Natural killer cell treated with Interleukin-12 subunit alpha and Interleukin-12 subunit beta and Interleukin-15 and Interleukin-18, amount 100 ng/mL, for 72 hours (primary cell): Measurements from ENCODE around the gene VPS18. TPM values are rescaled to one million over a fixed set of nuclear protein-coding genes. Genes with fewer than 3 reads are reported as not detected.
A peak's percentile ranks its signal among the peaks of the same experiment; 100 is the strongest.

Experiments used
- ATAC-seq, 2 donors: fragments of 150-1000 bp; cut with Tn5 transposase in 1 of 2; sonication (Bioruptor Pico), chemical (Tn5 transposase) in 1 of 2; 2 replicates each; pipeline ENCODE4 v1.10.0; 2021
- DNase-seq: peaks from one replicate; pipeline ENCODE4 v3.0.0; 2022; ENCODE audit warnings: low spot score
- H3K27ac Mint-ChIP-seq, 2 donors: 1 replicate in 1 of 2; 2 replicates in 1 of 2; pipeline ENCODE4 v1.8.0; 2022; ENCODE audit warnings: mixed read lengths in 2 of 2, mild to moderate bottlenecking in 1 of 2, moderate library complexity in 1 of 2
- H3K27me3 Mint-ChIP-seq, 2 donors: 1 replicate in 1 of 2; 2 replicates in 1 of 2; pipeline ENCODE4 v1.8.0; 2022; ENCODE audit warnings: mixed read lengths in 2 of 2
- H3K36me3 Mint-ChIP-seq: one replicate; pipeline ENCODE4 v1.8.0; 2022; ENCODE audit warnings: mixed read lengths
- H3K4me1 Mint-ChIP-seq, 2 donors: 1 replicate in 1 of 2; 2 replicates in 1 of 2; pipeline ENCODE4 v1.8.0; 2022; ENCODE audit warnings: low read depth in 2 of 2, mixed read lengths in 2 of 2, mild to moderate bottlenecking in 1 of 2
- H3K4me3 Mint-ChIP-seq: one replicate; pipeline ENCODE4 v1.8.0; 2022; ENCODE audit warnings: mixed read lengths
- H3K9me3 Mint-ChIP-seq: 2 replicates; pipeline ENCODE4 v1.8.0; 2022; ENCODE audit warnings: mixed read lengths
- total RNA-seq, 2 donors: library from RNA; stranded (reverse); gene quantifications; one replicate each; pipeline ENCODE4 v1.2.3, GENCODE V29; 2022

The VPS18 gene
- total RNA-seq, 2 donors from 2014 or later: 22.8 to 27.3 TPM

DNA sequence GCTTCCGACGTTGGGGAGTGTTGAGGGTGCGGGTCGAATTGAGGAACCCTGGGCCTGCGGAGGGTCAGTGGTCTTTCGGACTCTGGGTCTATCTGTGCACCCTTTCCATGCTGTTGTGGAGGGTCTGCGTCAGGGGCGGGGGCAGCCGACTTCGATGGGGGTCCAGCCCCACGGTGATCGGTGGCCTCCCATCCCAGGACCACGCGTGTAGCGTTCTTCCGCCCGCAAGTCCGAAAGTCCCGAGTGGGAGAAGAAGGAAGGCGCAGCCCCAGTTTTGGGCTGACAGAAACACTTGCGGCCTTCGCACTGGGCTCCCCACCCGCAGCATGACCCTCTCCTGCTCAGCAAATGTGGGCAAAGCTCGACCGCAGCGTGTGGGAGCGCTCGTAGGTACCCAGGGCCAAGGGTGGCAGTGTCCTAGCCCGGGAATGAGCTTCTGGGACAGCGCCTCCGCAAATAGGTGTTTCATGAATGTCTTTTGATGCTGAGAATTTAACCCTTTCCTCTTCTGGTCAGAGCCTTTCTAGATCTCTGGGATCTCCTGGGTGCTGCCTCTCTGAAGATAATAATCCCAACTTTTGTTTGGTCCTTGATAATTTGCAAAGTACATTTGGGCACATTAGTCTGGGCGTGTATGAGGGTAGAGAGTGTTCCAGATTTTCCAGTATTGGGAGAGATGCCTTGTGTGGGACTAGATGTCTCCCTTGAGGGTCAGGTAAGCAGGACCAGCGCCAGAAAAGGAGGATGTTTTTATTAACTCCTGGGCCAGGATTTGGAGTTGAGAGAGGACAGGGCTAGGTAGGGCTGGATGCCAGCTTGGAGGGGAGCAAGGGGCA lies 32.6 kb downstream of the VPS18 start:
- peaks cover 25 to 35% of the 10 kb centered on the region in 2 donors for H3K4me1 Mint-ChIP-seq

DNA sequence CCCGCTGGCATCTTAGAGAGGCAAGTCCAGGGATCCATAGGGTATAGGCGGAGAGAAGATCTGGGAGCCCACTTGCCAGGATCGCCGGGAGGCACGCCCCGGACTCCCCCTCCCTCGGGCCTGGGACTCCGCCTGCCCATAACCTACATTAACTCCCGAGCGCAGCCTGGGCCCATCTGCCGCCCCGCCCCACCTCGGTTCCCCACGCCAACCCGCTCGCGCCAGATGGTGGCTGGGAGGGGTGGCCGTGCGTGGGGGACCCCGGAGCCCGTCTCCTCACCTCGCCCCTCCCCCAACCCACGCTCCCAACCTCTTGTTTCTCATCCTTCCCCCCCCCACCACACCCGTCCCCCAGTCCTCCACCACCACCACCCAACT lies 33.2 kb downstream of the VPS18 start:
- peak overlapping the region; percentile 47 for H3K4me3 Mint-ChIP-seq
- no peaks in the 10 kb centered on the region for H3K9me3 Mint-ChIP-seq
- peaks cover 29 to 41% of the 10 kb centered on the region in 2 donors for H3K4me1 Mint-ChIP-seq
- H3K27ac Mint-ChIP-seq: no peak overlapping the region
- DNase-seq (no peak), ATAC-seq (no peak)
- no peaks in the 10 kb centered on the region for H3K36me3 Mint-ChIP-seq
- H3K27me3 Mint-ChIP-seq: peaks cover 47 to 51% of the 10 kb centered on the region in 2 donors

More for the DNA sequence above, 32.6 kb downstream of the VPS18 start:
- H3K4me3 Mint-ChIP-seq: peak overlapping the region; percentile 47
- H3K27me3 Mint-ChIP-seq: peaks cover 42 to 45% of the 10 kb centered on the region in 2 donors
- no peaks in the 10 kb centered on the region for H3K36me3 Mint-ChIP-seq
- DNase-seq (no peak), ATAC-seq (no peak)
- H3K9me3 Mint-ChIP-seq: no peaks in the 10 kb centered on the region
- no peak overlapping the region for H3K27ac Mint-ChIP-seq

DNA sequence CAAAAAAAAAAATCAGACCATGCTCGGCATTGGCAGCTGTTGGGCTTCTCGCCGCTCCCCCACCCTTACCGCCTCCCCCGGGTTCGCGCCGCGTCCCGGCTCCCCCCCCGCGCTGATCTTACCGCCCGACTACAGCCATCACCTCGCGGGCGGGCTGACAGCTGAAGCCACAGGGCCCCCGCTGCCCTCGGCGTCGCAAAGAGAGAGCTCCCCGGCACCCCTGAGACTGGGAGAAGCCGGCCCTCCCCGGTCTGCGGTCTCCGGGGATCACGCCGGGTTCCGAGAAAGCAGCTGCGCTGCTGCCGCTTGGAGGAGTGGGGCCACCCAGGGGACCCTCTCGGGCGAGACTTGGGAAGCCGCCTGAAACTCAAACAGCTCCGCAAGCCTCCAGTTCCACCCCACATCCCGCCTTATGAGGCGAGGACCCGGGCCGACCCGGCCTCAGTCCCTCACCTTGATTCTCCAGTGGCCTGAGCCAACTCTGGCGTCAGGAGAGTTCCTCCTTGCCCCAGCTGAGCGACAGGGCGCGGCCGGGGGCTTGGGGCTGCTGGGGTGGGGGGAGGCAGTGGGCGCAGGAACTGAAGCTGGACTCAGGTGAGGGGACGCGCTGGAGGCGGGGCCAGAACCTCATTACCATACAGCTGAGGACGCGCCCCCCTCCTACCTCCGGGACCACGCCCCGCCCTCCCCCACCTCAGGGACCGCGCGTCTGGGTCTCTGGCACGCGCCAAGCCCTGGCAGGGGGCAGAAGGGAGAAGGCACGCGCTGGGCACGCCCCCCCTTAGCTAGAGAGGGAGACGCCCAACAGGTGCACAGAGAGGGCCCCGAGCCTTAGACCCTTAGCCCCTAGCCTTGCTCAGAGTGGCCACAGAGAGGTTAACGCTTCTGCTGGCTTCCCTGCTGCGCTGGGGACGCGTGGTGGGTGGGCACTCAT lies 33.9 kb downstream of the VPS18 start:
- H3K4me3 Mint-ChIP-seq: peak overlapping the region; percentile 76
- no peak overlapping the region for H3K27ac Mint-ChIP-seq
- peaks cover 29 to 41% of the 10 kb centered on the region in 2 donors for H3K4me1 Mint-ChIP-seq
- H3K9me3 Mint-ChIP-seq: no peaks in the 10 kb centered on the region
- DNase-seq (no peak), ATAC-seq (peak in 1 of 2 donors; percentile 8)
- H3K36me3 Mint-ChIP-seq: no peaks in the 10 kb centered on the region
- H3K27me3 Mint-ChIP-seq: peaks cover 44 to 53% of the 10 kb centered on the region in 2 donors

DNA sequence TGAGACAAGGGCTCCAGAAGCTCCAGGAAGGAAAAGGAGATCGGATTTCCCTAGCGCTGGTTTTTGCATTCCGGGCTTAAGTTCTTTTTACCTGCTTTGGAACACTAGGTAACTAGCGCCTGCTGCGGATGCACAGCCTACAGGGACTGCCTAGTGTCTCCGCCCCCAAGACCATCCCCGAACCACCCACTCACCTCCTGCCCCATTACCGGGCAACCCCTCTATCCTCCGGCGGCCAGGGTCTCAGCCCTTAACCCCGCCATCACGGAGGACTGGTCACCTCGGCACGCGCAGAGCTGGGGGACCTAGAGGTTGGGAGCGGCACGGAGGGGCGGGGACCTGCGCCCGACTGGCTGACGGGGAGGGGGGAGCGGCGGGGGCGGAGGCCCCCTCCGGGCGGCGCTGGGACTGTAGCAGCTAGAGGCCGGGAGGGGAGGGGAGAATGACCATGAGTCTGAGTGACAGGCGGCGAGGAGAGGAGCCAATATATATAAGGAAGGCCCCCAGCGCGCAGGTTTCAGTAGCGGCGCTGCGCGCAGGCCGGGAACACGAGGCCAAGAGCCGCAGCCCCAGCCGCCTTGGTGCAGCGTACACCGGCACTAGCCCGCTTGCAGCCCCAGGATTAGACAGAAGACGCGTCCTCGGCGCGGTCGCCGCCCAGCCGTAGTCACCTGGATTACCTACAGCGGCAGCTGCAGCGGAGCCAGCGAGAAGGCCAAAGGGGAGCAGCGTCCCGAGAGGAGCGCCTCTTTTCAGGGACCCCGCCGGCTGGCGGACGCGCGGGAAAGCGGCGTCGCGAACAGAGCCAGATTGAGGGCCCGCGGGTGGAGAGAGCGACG lies 34.8 kb downstream of the VPS18 start, which contains the start of gene DLL4:
Gene DLL4, plus strand, starts transcription at position 520 of the 839 bp plus-strand sequence. CDS start 329 bp downstream, outside the sequence.
- H3K4me1 Mint-ChIP-seq: peaks cover 29 to 41% of the 10 kb centered on the region in 2 donors
- no peak within 1 kb of the TSS for H3K27ac Mint-ChIP-seq
- H3K36me3 Mint-ChIP-seq: no peaks in the 10 kb centered on the region
- DNase-seq (no peak), ATAC-seq (peak; percentile 41 to 61)
- H3K27me3 Mint-ChIP-seq: peaks cover 49 to 61% of the 10 kb centered on the region in 2 donors
- peak within 1 kb of the TSS; percentile 76 for H3K4me3 Mint-ChIP-seq
- H3K9me3 Mint-ChIP-seq: no peaks in the 10 kb centered on the region

DNA sequence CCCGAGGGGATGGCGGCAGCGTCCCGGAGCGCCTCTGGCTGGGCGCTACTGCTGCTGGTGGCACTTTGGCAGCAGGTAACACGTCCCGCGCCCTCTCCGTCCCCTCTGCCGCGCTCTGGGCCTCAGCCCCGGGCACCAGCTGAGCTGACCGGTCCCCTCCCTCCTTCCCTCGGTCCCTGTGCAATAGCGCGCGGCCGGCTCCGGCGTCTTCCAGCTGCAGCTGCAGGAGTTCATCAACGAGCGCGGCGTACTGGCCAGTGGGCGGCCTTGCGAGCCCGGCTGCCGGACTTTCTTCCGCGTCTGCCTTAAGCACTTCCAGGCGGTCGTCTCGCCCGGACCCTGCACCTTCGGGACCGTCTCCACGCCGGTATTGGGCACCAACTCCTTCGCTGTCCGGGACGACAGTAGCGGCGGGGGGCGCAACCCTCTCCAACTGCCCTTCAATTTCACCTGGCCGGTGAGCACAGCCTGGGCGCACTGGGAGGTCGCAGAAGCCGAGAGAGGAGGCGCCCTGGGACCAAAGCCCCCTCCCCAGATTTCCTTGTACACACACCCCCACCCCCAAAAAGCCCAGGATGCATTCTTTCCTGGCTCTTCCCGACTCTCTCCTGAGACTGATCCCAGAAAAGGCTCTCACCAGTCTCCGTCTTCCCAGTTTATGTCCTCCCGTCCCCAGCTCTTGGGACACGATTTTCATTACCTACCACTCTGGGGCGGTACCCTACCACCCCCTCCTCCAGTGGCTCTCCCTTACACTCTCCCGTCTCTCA lies 35.6 kb downstream of the VPS18 start:
- peaks cover 44 to 54% of the 10 kb centered on the region in 2 donors for H3K27me3 Mint-ChIP-seq
- DNase-seq (no peak), ATAC-seq (peak; percentile 3 to 7)
- peaks cover 29 to 40% of the 10 kb centered on the region in 2 donors for H3K4me1 Mint-ChIP-seq
- H3K4me3 Mint-ChIP-seq: peak overlapping the region; percentile 76
- no peaks in the 10 kb centered on the region for H3K36me3 Mint-ChIP-seq
- no peaks in the 10 kb centered on the region for H3K9me3 Mint-ChIP-seq
- H3K27ac Mint-ChIP-seq: no peak overlapping the region

DNA sequence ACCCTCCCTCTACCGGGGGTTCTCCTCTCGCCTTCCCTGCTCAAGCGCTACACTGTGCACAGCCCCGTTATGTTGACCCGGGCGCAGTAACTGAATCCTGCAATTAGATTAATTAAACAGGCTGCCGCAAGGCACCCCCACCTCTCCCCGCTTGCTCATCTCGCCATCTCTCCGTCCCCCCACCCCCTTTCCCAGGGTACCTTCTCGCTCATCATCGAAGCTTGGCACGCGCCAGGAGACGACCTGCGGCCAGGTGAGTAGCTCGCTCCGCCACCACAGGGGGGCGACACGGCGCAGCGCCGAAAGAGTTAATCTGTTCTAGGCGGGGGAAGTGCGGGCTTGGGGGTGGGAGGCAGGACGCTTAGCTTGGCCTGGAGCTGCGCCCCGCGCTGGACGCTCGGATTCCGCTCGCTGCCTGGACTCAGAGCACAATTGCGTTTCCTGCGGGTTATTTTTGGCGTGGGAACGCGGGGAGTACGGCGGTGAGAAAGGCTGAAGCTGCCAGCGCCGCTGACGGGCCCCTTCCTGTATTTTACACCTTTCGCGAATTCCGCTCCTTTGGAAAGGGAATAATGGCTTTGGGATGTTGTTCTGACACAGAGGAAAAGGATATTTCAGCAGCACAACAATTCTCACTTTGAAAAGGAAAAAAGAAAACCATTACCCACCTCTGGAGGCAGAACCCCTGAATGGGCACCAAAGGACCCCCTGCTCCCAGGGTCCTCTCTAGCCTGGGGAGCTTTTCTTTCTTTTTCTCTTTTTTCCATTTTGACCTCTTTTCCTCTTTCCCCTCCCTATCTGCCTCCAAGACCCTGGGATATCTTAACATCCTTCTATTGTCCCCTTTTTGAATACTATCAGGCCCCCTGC lies 36.4 kb downstream of the VPS18 start:
- Mint-ChIP-seq H3K27me3 (peaks cover 38 to 47% of the 10 kb centered on the region in 2 donors), H3K4me1 (peaks cover 29 to 35% of the 10 kb centered on the region in 2 donors), H3K9me3 (no peaks in the 10 kb centered on the region), H3K4me3 (peak overlapping the region; percentile 74), H3K36me3 (no peaks in the 10 kb centered on the region), H3K27ac (no peak overlapping the region)
- no peak for DNase-seq
- ATAC-seq: no peak

DNA sequence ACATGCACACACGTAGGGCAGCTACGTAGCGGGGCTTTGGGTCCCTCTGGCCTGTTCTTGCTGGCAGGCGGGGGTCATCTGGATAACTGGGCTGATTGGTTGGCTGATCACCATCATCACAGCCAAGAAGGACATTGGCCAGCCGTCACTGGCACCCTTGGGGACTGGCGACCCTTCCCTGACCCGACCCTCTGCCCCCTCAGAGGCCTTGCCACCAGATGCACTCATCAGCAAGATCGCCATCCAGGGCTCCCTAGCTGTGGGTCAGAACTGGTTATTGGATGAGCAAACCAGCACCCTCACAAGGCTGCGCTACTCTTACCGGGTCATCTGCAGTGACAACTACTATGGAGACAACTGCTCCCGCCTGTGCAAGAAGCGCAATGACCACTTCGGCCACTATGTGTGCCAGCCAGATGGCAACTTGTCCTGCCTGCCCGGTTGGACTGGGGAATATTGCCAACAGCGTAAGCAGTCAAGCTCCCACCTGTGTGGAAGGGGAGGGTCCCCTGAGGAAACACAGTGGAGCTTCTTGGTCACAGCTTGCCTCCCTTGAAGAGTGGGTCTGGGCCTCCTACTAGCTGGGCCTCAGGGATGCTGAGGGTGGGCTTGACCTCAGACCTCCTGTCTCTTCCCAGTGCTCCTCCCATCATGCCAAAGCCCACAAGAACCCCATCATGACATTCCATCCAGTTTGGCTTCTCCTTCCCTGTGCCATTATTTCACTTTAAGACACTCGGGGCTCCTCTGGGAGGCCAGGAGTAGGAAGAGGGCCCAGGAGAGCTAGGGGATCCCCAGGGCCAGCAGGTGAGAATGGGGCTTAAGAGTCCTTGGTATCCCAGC lies 37.3 kb downstream of the VPS18 start:
- H3K36me3 Mint-ChIP-seq: no peaks in the 10 kb centered on the region
- no peaks in the 10 kb centered on the region for H3K9me3 Mint-ChIP-seq
- peaks cover 29 to 34% of the 10 kb centered on the region in 2 donors for H3K4me1 Mint-ChIP-seq
- DNase-seq: no peak
- peak overlapping the region; percentile 74 for H3K4me3 Mint-ChIP-seq
- no peak for ATAC-seq
- no peak overlapping the region for H3K27ac Mint-ChIP-seq
- peaks cover 38 to 46% of the 10 kb centered on the region in 2 donors for H3K27me3 Mint-ChIP-seq

GRCh38 chr15:40932156-40932555 lies 37.9 kb downstream of the VPS18 start:
- Mint-ChIP-seq H3K27me3 (peaks cover 33 to 40% of the 10 kb centered on the region in 2 donors), H3K36me3 (no peaks in the 10 kb centered on the region), H3K4me3 (no peak overlapping the region), H3K9me3 (no peaks in the 10 kb centered on the region), H3K4me1 (peaks cover 25 to 29% of the 10 kb centered on the region in 2 donors), H3K27ac (no peak overlapping the region)
- ATAC-seq (peak in 1 of 2 donors; percentile 59), DNase-seq (no peak)

GRCh38 chr15:40932649-40933516 lies 38.6 kb downstream of the VPS18 start:
- Mint-ChIP-seq H3K27me3 (peaks cover 31 to 36% of the 10 kb centered on the region in 2 donors), H3K36me3 (no peaks in the 10 kb centered on the region), H3K9me3 (no peaks in the 10 kb centered on the region), H3K4me3 (no peak overlapping the region), H3K4me1 (peaks cover 23 to 27% of the 10 kb centered on the region in 2 donors), H3K27ac (no peak overlapping the region)
- ATAC-seq (no peak), DNase-seq (no peak)

DNA sequence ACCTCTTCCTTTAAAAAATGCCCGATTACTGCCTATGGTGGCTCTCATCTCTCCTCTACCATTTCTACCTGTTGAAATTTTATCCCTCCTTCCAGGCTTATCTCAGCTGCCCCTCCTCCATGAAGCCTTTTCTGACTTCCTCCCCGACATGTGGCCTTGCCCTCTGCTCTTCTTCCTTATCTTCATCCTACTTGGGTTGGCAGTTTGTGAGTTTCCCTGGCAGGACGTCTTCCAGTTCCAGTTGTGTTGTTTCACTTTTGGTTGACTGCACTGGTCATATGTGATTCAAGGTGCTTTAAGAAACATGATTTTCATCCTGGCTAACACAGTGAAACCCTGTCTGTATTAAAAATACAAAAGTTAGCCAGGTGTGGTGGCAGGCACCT lies 39.3 kb downstream of the VPS18 start:
- ATAC-seq (no peak), DNase-seq (no peak)
- Mint-ChIP-seq H3K36me3 (no peaks in the 10 kb centered on the region), H3K4me1 (peaks cover 23 to 27% of the 10 kb centered on the region in 2 donors), H3K27me3 (peaks cover 31 to 36% of the 10 kb centered on the region in 2 donors), H3K27ac (no peak overlapping the region), H3K9me3 (no peaks in the 10 kb centered on the region), H3K4me3 (no peak overlapping the region)
